ENCODE results near the gene PCDHGA1. TPM values are rescaled to one million over a fixed set of nuclear protein-coding genes. Genes with fewer than 3 reads are reported as not detected.

PCDHGA1 gene
- total and polyA plus RNA-seq, 2 donors (not counting 1 experiment from before 2014, with no cell fraction given) = 0.06 to 0.64 TPM

DNA sequence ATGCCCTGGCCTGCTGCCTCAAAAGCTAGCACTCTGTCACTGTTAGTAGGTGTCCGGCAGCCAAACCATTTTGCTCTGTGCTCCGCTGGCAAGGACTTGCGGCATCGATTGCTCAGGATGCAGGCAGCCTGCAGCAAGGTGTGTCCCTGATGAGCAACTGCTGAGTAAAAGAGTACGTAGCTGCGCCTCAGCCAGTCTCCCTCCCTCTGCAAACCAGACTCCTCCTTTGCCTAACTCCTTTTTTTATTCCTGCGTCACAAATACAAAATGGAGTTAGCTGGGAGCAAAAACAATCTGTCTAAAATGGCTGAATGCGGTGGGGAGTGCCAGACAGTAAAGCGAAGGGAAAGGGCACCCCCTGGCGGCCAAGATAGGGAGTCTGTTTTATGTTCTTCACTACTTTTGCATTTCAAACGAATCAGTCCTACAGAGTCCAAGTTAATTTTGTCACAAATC, 227.4 kb downstream of the PCDHGA1 start:
- H3K27ac ChIP-seq (ENCODE audit: low read length in 2 of 2) = no peak overlapping the region

DNA sequence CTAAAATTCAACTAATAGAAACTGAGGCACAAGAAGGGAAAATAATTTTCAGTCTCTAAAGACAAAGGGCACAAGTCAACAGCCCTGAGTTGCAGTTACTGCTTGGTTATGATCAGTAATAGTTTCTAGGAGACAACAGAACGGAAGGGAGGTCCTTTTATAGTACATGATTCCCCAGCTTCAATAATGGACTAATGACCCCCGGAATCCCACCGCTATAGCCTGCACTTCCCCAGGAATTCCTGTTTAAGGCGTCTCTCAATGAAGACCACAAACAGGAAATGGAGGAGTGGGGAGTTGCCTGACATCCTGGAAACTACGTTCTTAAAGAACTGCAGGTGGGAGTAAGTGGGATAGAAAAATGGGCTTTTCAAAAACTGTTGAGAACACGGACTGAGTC, 227.8 kb downstream of the PCDHGA1 start:
- Mint-ChIP-seq H3K4me1 (peaks cover 4% of the 10 kb centered on the region), H3K9me3 (ENCODE audit: insufficient read depth) (no peaks in the 10 kb centered on the region), H3K4me3 (no peak overlapping the region), H3K27ac (peak overlapping the region; percentile 80), H3K27me3 (no peaks in the 10 kb centered on the region)
- no peaks in the 10 kb centered on the region for H4K20me1 ChIP-seq (ENCODE audit: control insufficient read depth, insufficient read depth, low read length, poor library complexity, severe bottlenecking)
- no peak for DNase-seq
- no peaks in the 10 kb centered on the region for H3K9me3 ChIP-seq (ENCODE audit: control extremely low read depth in 1 of 3, control insufficient read depth in 2 of 3, insufficient read depth in 1 of 3, low read length in 2 of 3)
- no peak overlapping the region for H3K4me2 ChIP-seq (replicated peaks; ENCODE audit: low read depth, low read length, poor library complexity, severe bottlenecking)
- intact Hi-C loops (cut with micrococcal nuclease) = loop anchor here (1.0 kb wide), 3 partner anchors 141 to 188 kb away; partner anchors contain the start of genes PCDHGA10, PCDHGB3 and PCDHGB7
- no peak overlapping the region for H2AFZ ChIP-seq (ENCODE audit: insufficient read depth, low read depth, low read length, poor library complexity, severe bottlenecking)
- H3K4me1 ChIP-seq (ENCODE audit: control insufficient read depth in 2 of 2, insufficient read depth in 2 of 2, low read length in 2 of 2) = no peaks in the 10 kb centered on the region
- H3K79me2 ChIP-seq (ENCODE audit: control insufficient read depth, insufficient read depth, low read length) = peaks cover 20% of the 10 kb centered on the region
- 75% methylated on average over 2 of the region's 6 CpGs for WGBS (ENCODE audit: insufficient coverage)
- no peak overlapping the region for H3K4me3 ChIP-seq (ENCODE audit: control extremely low read depth in 1 of 5, extremely low read depth in 1 of 5, insufficient read depth in 1 of 5, low read depth in 2 of 5, low read length in 4 of 5)
- ATAC-seq (ENCODE audit: low read depth) = no peak
- TF ChIP-seq, protein P1, sequence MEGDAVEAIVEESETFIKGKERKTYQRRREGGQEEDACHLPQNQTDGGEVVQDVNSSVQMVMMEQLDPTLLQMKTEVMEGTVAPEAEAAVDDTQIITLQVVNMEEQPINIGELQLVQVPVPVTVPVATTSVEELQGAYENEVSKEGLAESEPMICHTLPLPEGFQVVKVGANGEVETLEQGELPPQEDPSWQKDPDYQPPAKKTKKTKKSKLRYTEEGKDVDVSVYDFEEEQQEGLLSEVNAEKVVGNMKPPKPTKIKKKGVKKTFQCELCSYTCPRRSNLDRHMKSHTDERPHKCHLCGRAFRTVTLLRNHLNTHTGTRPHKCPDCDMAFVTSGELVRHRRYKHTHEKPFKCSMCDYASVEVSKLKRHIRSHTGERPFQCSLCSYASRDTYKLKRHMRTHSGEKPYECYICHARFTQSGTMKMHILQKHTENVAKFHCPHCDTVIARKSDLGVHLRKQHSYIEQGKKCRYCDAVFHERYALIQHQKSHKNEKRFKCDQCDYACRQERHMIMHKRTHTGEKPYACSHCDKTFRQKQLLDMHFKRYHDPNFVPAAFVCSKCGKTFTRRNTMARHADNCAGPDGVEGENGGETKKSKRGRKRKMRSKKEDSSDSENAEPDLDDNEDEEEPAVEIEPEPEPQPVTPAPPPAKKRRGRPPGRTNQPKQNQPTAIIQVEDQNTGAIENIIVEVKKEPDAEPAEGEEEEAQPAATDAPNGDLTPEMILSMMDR (IDR thresholded peaks at IDR 0.05) = peak; percentile 51
- no peak for TF ChIP-seq EZH2 (IDR thresholded peaks at IDR 0.05; ENCODE audit: borderline replicate concordance, insufficient read depth, low read depth, low read length, poor library complexity, severe bottlenecking)
- ChIA-PET CTCF (interaction anchor here (0.8 to 5.8 kb wide), 36 partner anchors 9 to 366 kb away, joined by 3 to 48 read pairs (median 5); partner anchors contain the start of genes PCDHB10, PCDHB11, PCDHB14 and PCDHGA10), POLR2A (no interaction called here)
- H3K27ac ChIP-seq (ENCODE audit: low read length in 2 of 2) = no peak overlapping the region
- H3K27me3 ChIP-seq (replicated peaks in 1 of 4; ENCODE audit: control extremely low read depth in 1 of 4, control insufficient read depth in 3 of 4, insufficient read depth in 4 of 4, low read length in 3 of 4) = no peaks in the 10 kb centered on the region
- H3K9ac ChIP-seq (ENCODE audit: low read length) = no peak overlapping the region
- peaks cover 15 to 36% of the 10 kb centered on the region in 2 experiments for H3K36me3 ChIP-seq (replicated peaks in 1 of 2; ENCODE audit: control extremely low read depth in 1 of 2, control insufficient read depth in 1 of 2, extremely low read depth in 1 of 2, insufficient read depth in 2 of 2, low read length in 1 of 2)

More for the DNA sequence above, 227.4 kb downstream of the PCDHGA1 start:
- H3K9me3 Mint-ChIP-seq (ENCODE audit: insufficient read depth) = no peaks in the 10 kb centered on the region
- intact Hi-C loops (cut with micrococcal nuclease) = loop anchor here (1.0 kb wide), 3 partner anchors 140 to 187 kb away; partner anchors contain the start of genes PCDHGA10, PCDHGB3 and PCDHGB7
- ChIA-PET POLR2A (no interaction called here), CTCF (interaction anchor here (0.6 to 5.8 kb wide), 44 partner anchors 8 to 365 kb away, joined by 3 to 48 read pairs (median 4); partner anchors contain the start of genes PCDHB10, PCDHB11, PCDHB14 and PCDHGA10)
- Histone ChIP-seq H3K36me3 (replicated peaks in 1 of 2; ENCODE audit: control extremely low read depth in 1 of 2, control insufficient read depth in 1 of 2, extremely low read depth in 1 of 2, insufficient read depth in 2 of 2, low read length in 1 of 2) (peaks cover 15 to 33% of the 10 kb centered on the region in 2 experiments), H3K27me3 (replicated peaks in 1 of 4; ENCODE audit: control extremely low read depth in 1 of 4, control insufficient read depth in 3 of 4, insufficient read depth in 4 of 4, low read length in 3 of 4) (no peaks in the 10 kb centered on the region), H3K4me1 (ENCODE audit: control insufficient read depth in 2 of 2, insufficient read depth in 2 of 2, low read length in 2 of 2) (no peaks in the 10 kb centered on the region), H3K9ac (ENCODE audit: low read length) (no peak overlapping the region), H3K9me3 (ENCODE audit: control extremely low read depth in 1 of 3, control insufficient read depth in 2 of 3, insufficient read depth in 1 of 3, low read length in 2 of 3) (no peaks in the 10 kb centered on the region), H2AFZ (ENCODE audit: insufficient read depth, low read depth, low read length, poor library complexity, severe bottlenecking) (peak overlapping the region; percentile 54), H3K79me2 (ENCODE audit: control insufficient read depth, insufficient read depth, low read length) (peaks cover 24% of the 10 kb centered on the region), H3K4me2 (replicated peaks; ENCODE audit: low read depth, low read length, poor library complexity, severe bottlenecking) (no peak overlapping the region), H3K4me3 (ENCODE audit: control extremely low read depth in 1 of 5, extremely low read depth in 1 of 5, insufficient read depth in 1 of 5, low read depth in 2 of 5, low read length in 4 of 5) (no peak overlapping the region), H4K20me1 (ENCODE audit: control insufficient read depth, insufficient read depth, low read length, poor library complexity, severe bottlenecking) (no peaks in the 10 kb centered on the region)
- peaks cover 4% of the 10 kb centered on the region for H3K4me1 Mint-ChIP-seq
- ATAC-seq (ENCODE audit: low read depth) (peak; percentile 81), DNase-seq (peak; percentile 80)
- no peak for TF ChIP-seq EZH2 (IDR thresholded peaks at IDR 0.05; ENCODE audit: borderline replicate concordance, insufficient read depth, low read depth, low read length, poor library complexity, severe bottlenecking)
- TF ChIP-seq, protein P1 (IDR thresholded peaks at IDR 0.05) = peak; percentile 82
- H3K27me3 Mint-ChIP-seq = no peaks in the 10 kb centered on the region
- peak overlapping the region; percentile 80 for H3K27ac Mint-ChIP-seq
- WGBS (ENCODE audit: insufficient coverage) = 95% methylated on average over 2 of the region's 11 CpGs
- H3K4me3 Mint-ChIP-seq = no peak overlapping the region
